Fibroblast of gingiva (primary cell): ENCODE data around the gene NUP62.

Experiments
- DNase-seq: peaks from one replicate; pipeline ENCODE4 v3.0.0-alpha.2; 2011; ENCODE audit warnings: low read depth

Gene NUP62

DNA sequence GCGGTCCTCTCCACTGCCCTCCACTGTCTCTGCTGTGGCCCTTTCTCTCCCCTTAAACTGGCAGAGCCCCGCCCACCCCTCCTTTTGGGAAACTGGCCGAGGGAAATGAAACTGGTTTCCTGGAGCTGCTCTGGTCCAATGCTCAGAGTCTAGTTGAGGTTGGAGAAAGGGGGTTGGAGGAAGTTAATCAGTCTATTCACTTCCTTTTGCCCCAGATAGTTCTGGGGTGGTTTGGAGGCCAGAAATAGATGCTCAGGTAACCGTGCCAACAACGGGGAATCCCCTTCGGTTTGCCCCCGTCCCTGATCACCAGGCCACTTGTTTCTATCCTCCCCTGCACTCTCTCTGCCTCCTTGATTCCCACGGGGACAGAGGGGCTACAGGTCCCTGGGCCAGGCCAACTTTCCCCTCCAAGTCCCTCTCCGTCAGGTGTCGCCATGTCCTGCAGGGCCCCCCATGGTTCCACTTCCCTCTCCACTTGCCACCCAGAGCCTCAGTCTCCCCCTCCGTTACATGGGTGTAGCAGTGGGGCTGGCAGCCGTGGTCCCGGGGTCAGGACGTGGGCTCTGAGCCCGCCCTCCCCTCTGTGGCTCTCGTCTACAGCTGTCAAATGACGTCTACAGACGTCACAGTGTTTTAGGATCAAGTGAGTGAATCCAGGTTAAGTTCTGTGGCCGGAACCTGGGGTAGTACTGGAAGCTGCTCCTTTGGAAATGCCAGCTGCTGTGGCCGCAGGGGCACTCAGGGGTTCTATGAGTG is 32.3 kb downstream of the NUP62 start, which contains the start of gene IL4I1:
Gene IL4I1 (minus strand): TSS at position 25 of the 759 bp plus-strand sequence. CDS start 727 bp downstream, outside the sequence.
- no peak for DNase-seq

GRCh38 chr19:49895566-49896297 is 33.6 kb downstream of the NUP62 start:
- no peak for DNase-seq

DNA sequence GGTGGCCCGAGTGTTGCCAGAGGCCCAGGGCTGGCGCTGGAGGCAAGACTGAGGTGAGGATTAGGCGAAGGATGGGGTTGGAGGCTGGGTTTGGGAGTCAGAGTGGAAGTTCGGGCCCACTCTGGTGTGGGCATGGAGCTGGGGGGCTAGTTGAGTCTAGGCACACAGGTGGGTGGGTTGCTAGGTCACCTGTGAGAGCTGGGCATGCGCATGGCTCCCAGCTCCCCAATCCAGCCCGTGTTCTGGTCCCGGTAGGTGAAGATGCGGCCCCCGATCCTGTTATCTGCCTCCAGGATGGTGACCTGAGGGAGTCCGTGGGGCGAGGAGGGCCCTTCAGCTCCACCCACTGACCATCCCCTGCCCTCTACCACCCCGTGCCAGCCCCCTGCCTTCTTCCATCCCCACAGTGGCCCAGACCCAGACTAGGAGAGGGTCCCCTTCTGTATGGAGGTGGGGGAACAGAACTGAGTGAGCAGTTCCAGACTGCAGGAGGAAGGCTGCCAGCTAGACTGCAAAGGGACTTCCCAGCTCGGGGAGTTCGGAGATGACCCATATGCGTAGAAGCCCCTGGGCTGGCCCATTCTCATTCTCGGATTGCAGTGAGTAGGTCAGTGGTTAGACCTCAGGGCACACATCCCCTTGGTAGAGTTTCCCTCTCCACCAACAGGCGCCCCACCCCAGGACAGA is 34.3 kb downstream of the NUP62 start:
- DNase-seq: no peak

- DNase-seq: no peak
These were observed 35.2 kb downstream of the NUP62 start for GRCh38 chr19:49894011-49894664.

DNA sequence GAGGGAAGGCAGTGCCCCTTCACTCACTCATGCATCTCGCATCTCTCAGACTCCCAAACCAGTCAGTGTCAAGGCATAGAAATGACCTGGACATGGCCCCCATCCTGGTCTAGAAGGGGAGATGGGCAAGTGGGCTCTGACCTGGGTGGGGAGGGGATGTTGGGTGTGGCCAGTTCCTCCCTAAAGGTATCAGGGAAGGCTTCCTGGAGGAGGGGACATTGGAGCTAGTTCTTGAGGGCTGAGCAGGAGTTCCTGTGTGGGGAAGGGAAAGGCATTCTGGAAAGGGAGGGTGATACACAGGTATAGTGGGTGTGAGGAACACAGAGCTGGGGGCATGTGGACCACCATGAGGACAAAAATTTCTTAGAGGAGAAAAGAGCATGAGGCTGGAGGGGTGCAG is 36.6 kb downstream of the NUP62 start:
- no peak for DNase-seq

- DNase-seq: no peak
These were observed 37.9 kb downstream of the NUP62 start for GRCh38 chr19:49891393-49891792.

GRCh38 chr19:49890349-49891311 is 38.7 kb downstream of the NUP62 start:
- no peak for DNase-seq

- peak; percentile 52 for DNase-seq
These were observed 39.5 kb downstream of the NUP62 start for GRCh38 chr19:49889687-49890348.

GRCh38 chr19:49889038-49889686 is 40.1 kb downstream of the NUP62 start:
- DNase-seq: no peak

DNA sequence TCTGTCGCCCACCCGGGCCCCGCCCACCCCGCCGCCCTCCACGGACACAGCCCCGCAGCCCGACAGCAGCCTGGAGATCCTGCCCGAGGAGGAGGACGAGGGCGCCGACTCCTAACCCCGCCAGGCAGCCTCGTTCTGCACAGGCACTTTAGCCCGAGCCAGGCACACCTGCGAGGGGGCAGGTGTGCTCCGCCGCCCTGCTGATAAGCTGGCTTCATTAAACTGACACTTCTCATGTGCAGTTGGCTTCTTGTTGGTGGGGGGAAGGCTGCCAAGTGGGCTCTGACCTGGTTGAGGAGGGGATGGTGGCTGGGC is 40.8 kb downstream of the NUP62 start:
- no peak for DNase-seq

DNA sequence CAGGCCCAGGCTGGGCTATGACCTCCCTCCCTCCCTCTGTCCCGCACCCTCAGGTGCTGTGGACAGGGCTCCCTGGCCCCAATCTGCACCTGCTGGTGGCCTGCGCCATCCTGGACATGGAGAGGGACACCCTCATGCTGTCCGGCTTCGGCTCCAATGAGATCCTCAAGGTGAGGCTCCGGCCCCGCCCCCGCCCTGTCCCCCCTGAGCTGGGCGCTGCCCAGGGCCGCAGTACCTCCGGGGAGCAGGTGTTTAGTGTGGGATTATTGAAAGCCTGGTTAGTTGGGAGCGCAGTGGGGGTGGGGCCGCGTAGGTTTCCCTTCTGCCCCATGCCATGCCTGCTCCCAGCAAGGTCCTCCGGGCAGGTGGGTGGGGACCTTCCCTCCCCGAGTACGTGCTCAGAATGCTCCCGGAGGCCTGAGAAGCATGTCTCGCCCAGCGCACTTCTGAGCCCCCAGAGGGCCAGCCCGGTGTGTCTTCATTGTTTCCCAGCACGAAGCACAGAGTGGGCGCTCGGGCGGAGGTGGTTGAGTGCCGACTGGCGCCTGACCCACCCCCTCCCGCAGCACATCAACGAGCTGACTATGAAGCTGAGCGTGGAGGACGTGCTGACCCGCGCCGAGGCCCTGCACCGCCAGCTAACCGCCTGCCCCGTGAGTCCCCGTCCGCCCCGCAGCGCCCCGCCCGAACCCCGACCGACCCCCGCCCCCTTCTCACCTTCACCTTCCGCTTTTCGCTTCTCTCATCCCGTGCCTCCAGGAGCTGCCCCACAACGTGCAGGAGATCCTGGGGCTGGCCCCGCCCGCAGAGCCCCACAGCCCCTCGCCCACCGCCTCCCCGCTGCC is 41.4 kb downstream of the NUP62 start:
- no peak for DNase-seq

DNA sequence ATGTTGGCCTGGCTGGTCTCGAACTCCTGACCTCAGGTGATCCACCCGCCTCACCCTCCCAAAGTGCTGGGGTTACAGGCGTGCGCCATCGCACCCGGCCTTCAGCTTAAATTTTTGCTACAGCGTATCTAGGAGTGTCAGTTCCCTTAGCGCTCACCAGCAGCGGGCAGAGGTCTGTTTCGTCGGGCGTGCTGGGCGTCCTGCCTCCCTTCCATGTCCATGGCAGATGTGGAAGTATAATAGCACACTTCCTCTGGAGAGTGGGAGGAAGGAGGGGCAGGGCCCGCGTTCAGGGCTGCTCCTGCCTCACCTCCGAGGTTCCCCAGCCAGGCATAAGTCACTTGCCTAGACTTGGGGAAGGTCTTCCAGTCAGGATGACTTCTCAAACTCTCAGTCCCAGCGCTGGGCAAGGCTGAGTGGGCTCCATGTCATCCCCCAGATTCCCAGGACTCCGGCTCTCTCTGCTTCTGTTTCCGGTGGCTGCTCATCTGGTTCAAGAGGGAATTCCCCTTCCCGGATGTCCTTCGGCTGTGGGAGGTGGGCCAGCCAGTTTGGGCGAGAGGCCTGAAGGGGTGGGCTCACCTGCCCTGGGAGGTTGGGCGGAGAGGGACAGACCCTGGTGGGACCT is 42.2 kb downstream of the NUP62 start:
- DNase-seq: no peak

- no peak for DNase-seq
These were observed 44.5 kb downstream of the NUP62 start for GRCh38 chr19:49884760-49885159.

GRCh38 chr19:49884109-49884508 is 45.2 kb downstream of the NUP62 start:
- no peak for DNase-seq

- no peak for DNase-seq
These were observed 46.2 kb downstream of the NUP62 start for GRCh38 chr19:49883094-49883493.

- DNase-seq: no peak
These were observed 46.7 kb downstream of the NUP62 start for GRCh38 chr19:49882643-49883042.

DNA sequence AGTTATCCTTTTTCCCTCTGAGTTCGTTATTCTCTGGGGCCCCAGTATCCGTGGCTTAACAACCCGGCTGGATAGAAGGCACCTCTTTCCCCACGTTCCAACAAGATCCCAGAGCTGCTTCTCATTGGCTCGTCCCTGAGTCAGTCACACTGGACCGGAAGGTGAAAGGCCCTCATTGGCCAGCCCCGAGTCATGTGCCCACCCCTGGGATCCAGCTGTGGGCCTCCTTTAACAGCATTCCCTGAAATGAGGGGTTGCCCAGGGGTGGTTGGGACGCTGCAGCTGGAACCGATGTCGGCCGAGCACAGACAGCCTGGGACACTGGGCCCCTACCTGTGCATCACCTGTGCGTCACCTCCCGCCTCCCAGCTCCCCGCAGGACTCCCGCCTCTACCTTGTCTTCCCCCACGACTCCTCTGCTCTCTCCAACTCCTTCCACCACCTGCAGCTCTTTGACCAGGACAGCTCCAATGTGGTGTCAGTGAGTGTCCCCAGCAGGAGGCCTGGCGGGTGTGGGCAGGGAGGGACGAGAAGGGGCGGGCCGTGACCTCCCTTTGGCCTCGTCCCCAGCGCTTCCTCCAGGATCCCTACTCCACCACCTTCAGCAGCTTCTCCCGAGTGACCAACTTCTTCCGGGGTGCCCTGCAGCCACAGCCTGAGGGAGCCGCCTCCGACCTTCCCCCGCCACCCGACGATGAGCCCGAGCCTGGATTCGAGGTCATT is 47.5 kb downstream of the NUP62 start:
- DNase-seq: no peak

GRCh38 chr19:49881186-49881585 is 48.1 kb downstream of the NUP62 start:
- no peak for DNase-seq
